Esophagus squamous epithelium (tissue), 5 donors: Measurements from ENCODE around the gene BEND3. TPM values are rescaled to one million over a fixed set of nuclear protein-coding genes. Genes with fewer than 3 reads are reported as not detected.
A peak's percentile ranks its signal among the peaks of the same experiment; 100 is the strongest.

Experiments used
- DNase-seq: peaks from one replicate; lab custom pipeline; 2025; lab: John Stamatoyannopoulos, UW
- H3K27ac ChIP-seq, 4 donors: fragments of 200-600 bp; sonication (generic); one replicate each; pipeline ENCODE4 v1.5.1; 2016 to 2019; ENCODE audit warnings: mild to moderate bottlenecking in 1 of 4
- H3K27me3 ChIP-seq, 4 donors: fragments of 200-600 bp; sonication (generic); 1 replicate in 3 of 4; 2 replicates in 1 of 4; pipeline versions ENCODE4 v1.5.1 to v1.6.0; 2017 to 2021; ENCODE audit warnings: antibody characterized with exemption in 1 of 4
- H3K36me3 ChIP-seq, 3 donors: fragments of 200-600 bp; sonication (generic); one replicate each; pipeline ENCODE4 v1.5.1; 2016 to 2019
- H3K4me1 ChIP-seq, 3 donors: fragments of 200-600 bp; sonication (generic); one replicate each; pipeline ENCODE4 v1.5.1; 2017 to 2019
- H3K4me3 ChIP-seq, 4 donors: fragments of 200-600 bp; sonication (generic); 1 replicate in 3 of 4; 2 replicates in 1 of 4; pipeline ENCODE4 v1.5.1; 2016 to 2019; ENCODE audit warnings: mild to moderate bottlenecking in 2 of 4, moderate library complexity in 1 of 4
- H3K9me3 ChIP-seq, 3 donors: fragments of 200-600 bp; sonication (generic); one replicate each; pipeline ENCODE4 v1.5.1; 2016 to 2019
- POLR2A ChIP-seq, 4 donors: fragments of 450-650 bp; IDR thresholded peaks; one replicate each; pipeline ENCODE4 v1.6.1; 2017; ENCODE audit warnings: antibody characterized with exemption in 4 of 4, mild to moderate bottlenecking in 4 of 4, moderate library complexity in 3 of 4
- WGBS, 2 donors: methylation state at CpG; one replicate each; pipeline ENCODE4 v1.1.5; 2018; 5-methylcytosine and 5-hydroxymethylcytosine counted together
- intact Hi-C: fragments of 100-400 bp; cut with DNase I; formaldehyde crosslinking; loops from one replicate; pipeline ENCODE4 v1.15.0; 2022
- total RNA-seq, 4 donors: library from RNA; depleted of rRNA; stranded (reverse); fragments of >200 nt; gene quantifications; one replicate each; pipeline ENCODE4 v1.1.0, GENCODE V29; 2016
- TF ChIP-seq, protein P1 (sequence below), 6 experiments: fragments of 450-650 bp in 4 of 6; fragments of 200-600 bp in 2 of 6; sonication (generic) in 2 of 6; IDR thresholded peaks; one replicate each; pipeline ENCODE4 v1.5.1; 2016 to 2019; ENCODE audit warnings: antibody characterized with exemption in 6 of 6, mild to moderate bottlenecking in 4 of 6, moderate library complexity in 4 of 6
- donor health status: DM: yes; HTN: yes; CAD: no.

Gene BEND3
- total RNA-seq, 4 donors from 2014 or later: 2.0 to 3.6 (median 2.8) TPM

DNA sequence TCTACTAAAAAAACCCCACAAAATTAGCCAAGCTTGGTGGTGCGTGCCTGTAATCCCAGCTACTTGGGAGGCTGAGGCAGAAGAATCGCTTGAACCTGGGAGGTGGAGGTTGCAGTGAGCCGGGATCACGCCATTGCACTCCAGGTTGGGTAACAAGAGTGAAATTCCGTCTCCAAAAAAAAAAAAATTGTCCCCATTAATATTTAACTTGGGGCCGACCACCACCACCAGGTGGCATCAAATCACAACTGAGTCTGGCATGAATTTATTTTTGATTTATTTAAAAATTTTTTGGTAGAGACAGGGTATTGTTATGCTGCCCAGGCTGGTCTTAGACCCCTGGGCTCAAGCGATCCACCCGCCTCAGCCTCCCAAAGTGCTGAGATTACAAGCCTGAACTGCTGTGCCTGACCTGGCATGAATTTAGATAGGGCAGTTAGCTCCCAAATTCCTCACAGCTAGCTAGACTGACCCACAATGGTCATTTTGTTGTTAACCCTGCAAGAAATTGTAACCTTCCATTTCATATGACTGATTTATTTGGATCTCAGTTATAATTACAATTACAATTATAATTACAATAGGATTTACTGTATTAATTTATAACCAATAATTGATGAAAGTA, 17.1 kb upstream of the BEND3 start:
- no peaks in the 10 kb centered on the region for H3K9me3 ChIP-seq
- DNase-seq: no peak
- no peaks in the 10 kb centered on the region for H3K36me3 ChIP-seq
- H3K4me1 ChIP-seq: no peaks in the 10 kb centered on the region
- no peak overlapping the region for H3K27ac ChIP-seq
- no peak for TF ChIP-seq POLR2A (IDR thresholded peaks at IDR 0.05)
- TF ChIP-seq, protein P1, sequence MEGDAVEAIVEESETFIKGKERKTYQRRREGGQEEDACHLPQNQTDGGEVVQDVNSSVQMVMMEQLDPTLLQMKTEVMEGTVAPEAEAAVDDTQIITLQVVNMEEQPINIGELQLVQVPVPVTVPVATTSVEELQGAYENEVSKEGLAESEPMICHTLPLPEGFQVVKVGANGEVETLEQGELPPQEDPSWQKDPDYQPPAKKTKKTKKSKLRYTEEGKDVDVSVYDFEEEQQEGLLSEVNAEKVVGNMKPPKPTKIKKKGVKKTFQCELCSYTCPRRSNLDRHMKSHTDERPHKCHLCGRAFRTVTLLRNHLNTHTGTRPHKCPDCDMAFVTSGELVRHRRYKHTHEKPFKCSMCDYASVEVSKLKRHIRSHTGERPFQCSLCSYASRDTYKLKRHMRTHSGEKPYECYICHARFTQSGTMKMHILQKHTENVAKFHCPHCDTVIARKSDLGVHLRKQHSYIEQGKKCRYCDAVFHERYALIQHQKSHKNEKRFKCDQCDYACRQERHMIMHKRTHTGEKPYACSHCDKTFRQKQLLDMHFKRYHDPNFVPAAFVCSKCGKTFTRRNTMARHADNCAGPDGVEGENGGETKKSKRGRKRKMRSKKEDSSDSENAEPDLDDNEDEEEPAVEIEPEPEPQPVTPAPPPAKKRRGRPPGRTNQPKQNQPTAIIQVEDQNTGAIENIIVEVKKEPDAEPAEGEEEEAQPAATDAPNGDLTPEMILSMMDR (IDR thresholded peaks at IDR 0.05): peak in 4 of 6 experiments; percentile 10 to 36 (median 26)
- H3K4me3 ChIP-seq: no peak overlapping the region
- WGBS, 2 donors: 41 to 42% methylated on average over 7 to 8 of the region's 8 CpGs
- no peaks in the 10 kb centered on the region for H3K27me3 ChIP-seq
- intact Hi-C loops: no loop called here

DNA sequence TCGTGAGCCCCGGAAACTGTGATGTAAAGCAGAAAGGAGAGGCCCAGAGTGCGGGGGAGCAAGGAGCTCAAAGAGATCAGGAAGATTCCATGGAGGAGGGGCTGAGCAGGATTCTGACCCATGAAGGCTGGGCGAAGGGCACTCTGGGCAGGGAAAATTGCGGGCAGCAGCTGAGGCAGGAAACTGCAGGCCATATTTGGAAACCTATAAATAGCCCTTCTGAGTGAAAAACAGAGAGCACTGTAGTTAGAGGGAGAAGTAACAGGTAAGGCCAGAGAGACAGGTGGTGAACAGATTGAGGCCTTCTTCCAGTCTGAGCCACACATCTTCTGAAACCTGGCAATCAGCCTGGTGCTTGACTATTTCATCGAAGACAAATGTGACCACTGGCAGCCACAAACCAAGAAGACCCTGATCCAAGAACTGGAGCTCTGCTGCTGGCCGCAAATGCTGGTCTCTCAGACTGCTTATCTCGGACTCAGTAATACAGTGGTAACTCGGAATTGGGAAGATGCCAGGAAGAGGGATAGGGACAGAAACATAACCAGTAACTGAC, 14.1 kb upstream of the BEND3 start:
- Histone ChIP-seq H3K9me3 (no peaks in the 10 kb centered on the region), H3K4me3 (no peak overlapping the region), H3K27me3 (no peaks in the 10 kb centered on the region), H3K36me3 (no peaks in the 10 kb centered on the region), H3K27ac (no peak overlapping the region), H3K4me1 (no peaks in the 10 kb centered on the region)
- no peak for DNase-seq
- WGBS, 2 donors: 72 to 73% methylated on average over 9 of the region's 9 CpGs
- intact Hi-C loops: no loop called here
- TF ChIP-seq, protein P1 (IDR thresholded peaks at IDR 0.05): no peak
- no peak for TF ChIP-seq POLR2A (IDR thresholded peaks at IDR 0.05)

DNA sequence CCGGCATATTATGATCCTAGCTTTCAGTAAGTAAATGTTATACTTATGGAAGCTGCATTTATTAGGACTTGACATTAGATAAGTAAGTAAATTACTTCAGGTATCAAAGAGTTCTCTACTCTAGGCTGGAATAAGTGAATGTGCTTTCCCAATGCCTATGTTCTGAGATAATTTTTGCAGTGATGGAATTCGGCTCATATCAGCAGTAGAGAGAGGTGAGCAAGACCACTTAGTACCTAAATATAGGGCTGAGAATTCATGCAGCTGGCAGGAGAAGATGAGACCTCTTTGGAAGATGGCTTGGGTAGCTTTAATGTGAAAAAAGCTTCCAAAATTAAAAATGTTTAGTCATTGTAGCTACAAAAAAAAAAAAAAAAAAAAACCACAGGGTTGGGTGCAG, 13.3 kb upstream of the BEND3 start:
- no peak overlapping the region for H3K27ac ChIP-seq
- TF ChIP-seq, protein P1 (IDR thresholded peaks at IDR 0.05): no peak
- TF ChIP-seq POLR2A (IDR thresholded peaks at IDR 0.05): no peak
- H3K4me3 ChIP-seq: no peak overlapping the region
- WGBS, 2 donors: 83 to 91% methylated on average over 2 of the region's 2 CpGs
- no peak for DNase-seq
- no peaks in the 10 kb centered on the region for H3K9me3 ChIP-seq
- no peaks in the 10 kb centered on the region for H3K27me3 ChIP-seq
- H3K4me1 ChIP-seq: no peaks in the 10 kb centered on the region
- intact Hi-C loops: no loop called here
- H3K36me3 ChIP-seq: no peaks in the 10 kb centered on the region

DNA sequence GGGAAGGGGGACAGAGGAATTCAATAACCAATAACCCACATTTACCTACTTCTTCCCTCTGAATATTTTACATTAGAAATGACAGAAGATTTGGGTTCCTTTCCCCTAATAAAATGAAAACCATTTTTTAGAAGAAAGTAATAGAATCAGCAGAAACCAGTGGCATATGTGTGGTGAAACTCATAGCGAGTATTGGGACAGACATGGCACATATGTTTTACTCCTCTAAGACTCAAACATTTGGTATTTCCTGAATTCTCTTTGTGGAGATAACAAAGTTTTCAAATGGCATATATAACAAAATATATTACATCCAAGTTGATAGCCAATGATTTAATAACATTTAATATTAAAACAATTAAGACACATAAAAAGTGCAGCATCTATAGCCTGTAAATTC, 12.9 kb upstream of the BEND3 start:
- Histone ChIP-seq H3K9me3 (no peaks in the 10 kb centered on the region), H3K36me3 (no peaks in the 10 kb centered on the region), H3K27ac (no peak overlapping the region), H3K4me3 (no peak overlapping the region), H3K4me1 (no peaks in the 10 kb centered on the region), H3K27me3 (no peaks in the 10 kb centered on the region)
- intact Hi-C loops: no loop called here
- no peak for DNase-seq
- TF ChIP-seq, protein P1 (IDR thresholded peaks at IDR 0.05): no peak
- no peak for TF ChIP-seq POLR2A (IDR thresholded peaks at IDR 0.05)
- WGBS, 2 donors: 94% methylated on average over 1 of the region's 1 CpG

DNA sequence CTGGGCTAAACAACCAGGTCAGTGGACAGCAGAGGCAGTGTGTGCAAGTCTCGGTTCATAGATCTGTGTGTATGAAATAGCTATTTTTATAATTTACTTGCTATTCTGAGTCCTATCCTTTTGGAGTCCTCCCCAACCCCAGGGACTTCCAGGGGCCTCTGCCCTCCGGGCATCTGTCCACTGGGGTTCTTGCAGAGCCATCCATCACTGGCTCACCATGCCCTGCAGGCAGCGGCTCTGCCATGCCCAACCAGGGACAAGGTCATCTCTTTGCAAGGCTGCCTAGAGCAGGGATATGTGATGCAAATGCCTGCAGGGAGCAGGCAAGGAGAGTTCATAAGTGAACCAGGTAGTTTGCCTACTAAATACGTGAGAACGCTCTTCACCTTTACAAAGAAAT, 10.5 kb upstream of the BEND3 start:
- DNase-seq: no peak
- no peak overlapping the region for H3K27ac ChIP-seq
- WGBS, 2 donors: 88 to 94% methylated on average over 3 to 5 of the region's 5 CpGs
- H3K36me3 ChIP-seq: no peaks in the 10 kb centered on the region
- TF ChIP-seq, protein P1 (IDR thresholded peaks at IDR 0.05): no peak
- no peak for TF ChIP-seq POLR2A (IDR thresholded peaks at IDR 0.05)
- no peaks in the 10 kb centered on the region for H3K9me3 ChIP-seq
- intact Hi-C loops: no loop called here
- no peak overlapping the region for H3K4me3 ChIP-seq
- H3K4me1 ChIP-seq: no peaks in the 10 kb centered on the region
- no peaks in the 10 kb centered on the region for H3K27me3 ChIP-seq
